Measurements from ENCODE around the gene FAM32A. TPM values are rescaled to one million over a fixed set of nuclear protein-coding genes. Genes with fewer than 3 reads are reported as not detected.
A peak's percentile ranks its signal among the peaks of the same experiment; 100 is the strongest.

Gene FAM32A
- total RNA-seq, 1 experiment from 2014 or later, result 113 TPM

DNA sequence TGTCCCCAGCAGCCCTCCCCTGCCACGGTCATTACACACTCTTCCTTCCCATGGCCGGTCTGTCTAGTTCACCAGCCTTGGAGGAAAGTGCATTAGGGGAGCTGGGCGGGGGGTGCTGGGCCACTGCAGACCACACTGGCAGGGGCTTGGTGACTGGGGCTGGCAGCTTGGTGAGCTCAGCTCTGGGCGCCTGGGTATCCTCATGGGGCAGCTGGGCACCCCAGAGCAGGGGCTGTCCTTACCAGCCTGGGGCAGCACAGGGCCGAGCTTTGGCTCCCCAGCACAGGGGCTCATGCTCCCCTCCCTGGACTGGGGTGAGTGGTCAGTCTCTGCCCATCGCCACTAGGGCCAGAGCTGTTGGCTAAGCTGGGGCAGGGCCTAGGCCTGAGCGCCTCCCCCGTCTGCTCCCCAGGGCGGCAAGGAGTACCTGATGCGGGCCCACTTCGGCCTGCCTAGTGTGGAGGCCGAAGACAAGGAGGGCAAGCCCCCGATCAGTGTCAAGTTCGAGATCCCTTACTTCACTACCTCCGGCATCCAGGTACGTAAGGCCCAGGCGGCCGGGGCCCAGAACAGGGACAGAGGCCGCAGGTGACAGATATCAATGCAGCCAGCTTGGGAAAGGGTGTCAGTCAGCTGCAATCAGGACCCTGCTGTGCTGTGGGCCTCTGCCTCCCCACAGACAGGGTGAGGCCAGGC, 48.0 kb downstream of the FAM32A start:
- POLR2A ChIA-PET, result interaction anchor here (0.6 kb wide), 1 partner anchor 62 kb away, joined by 5 read pairs; no protein-coding TSS in a partner anchor
- no peak overlapping the region for H3K4me3 ChIP-seq (ENCODE audit: low read depth, low read length)
- no TSS peak for BruUV-seq (replicated peaks)

GRCh38 chr19:16233836-16234551, 48.8 kb downstream of the FAM32A start:
- Mint-ChIP-seq H3K27me3 (ENCODE audit: insufficient read depth, unreplicated experiment) (no peaks in the 10 kb centered on the region), H3K36me3 (ENCODE audit: insufficient read depth, unreplicated experiment) (peaks cover 38% of the 10 kb centered on the region), H3K27ac (ENCODE audit: unreplicated experiment) (no peak overlapping the region), H3K4me3 (ENCODE audit: unreplicated experiment) (no peak overlapping the region), H3K4me1 (ENCODE audit: low read depth, unreplicated experiment) (no peaks in the 10 kb centered on the region), H3K9me3 (ENCODE audit: unreplicated experiment) (no peaks in the 10 kb centered on the region)
- no peak for DNase-seq
- TF ChIP-seq, protein P1, sequence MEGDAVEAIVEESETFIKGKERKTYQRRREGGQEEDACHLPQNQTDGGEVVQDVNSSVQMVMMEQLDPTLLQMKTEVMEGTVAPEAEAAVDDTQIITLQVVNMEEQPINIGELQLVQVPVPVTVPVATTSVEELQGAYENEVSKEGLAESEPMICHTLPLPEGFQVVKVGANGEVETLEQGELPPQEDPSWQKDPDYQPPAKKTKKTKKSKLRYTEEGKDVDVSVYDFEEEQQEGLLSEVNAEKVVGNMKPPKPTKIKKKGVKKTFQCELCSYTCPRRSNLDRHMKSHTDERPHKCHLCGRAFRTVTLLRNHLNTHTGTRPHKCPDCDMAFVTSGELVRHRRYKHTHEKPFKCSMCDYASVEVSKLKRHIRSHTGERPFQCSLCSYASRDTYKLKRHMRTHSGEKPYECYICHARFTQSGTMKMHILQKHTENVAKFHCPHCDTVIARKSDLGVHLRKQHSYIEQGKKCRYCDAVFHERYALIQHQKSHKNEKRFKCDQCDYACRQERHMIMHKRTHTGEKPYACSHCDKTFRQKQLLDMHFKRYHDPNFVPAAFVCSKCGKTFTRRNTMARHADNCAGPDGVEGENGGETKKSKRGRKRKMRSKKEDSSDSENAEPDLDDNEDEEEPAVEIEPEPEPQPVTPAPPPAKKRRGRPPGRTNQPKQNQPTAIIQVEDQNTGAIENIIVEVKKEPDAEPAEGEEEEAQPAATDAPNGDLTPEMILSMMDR (IDR thresholded peaks at IDR 0.05; ENCODE audit: insufficient read depth in 1 of 2, low read depth in 1 of 2, low read length in 1 of 2, severe bottlenecking in 1 of 2, unreplicated experiment in 1 of 2), result no peak
- ChIA-PET CTCF (no interaction called here), POLR2A (no interaction called here)
- H3K27me3 ChIP-seq (replicated peaks; ENCODE audit: control insufficient read depth, insufficient read depth, low read length), result no peaks in the 10 kb centered on the region
- H3K36me3 ChIP-seq (ENCODE audit: control insufficient read depth, insufficient read depth, low read length), result peaks cover 5% of the 10 kb centered on the region
- BruUV-seq (replicated peaks), result no TSS peak
- H3K9me3 ChIP-seq, result no peaks in the 10 kb centered on the region
- H3K4me1 ChIP-seq, result no peaks in the 10 kb centered on the region
- intact Hi-C loops (cut with micrococcal nuclease; ENCODE audit: unreplicated experiment), result no loop called here
- no peak overlapping the region for H3K4me3 ChIP-seq (ENCODE audit: low read depth, low read length)

More for the DNA sequence above, 48.0 kb downstream of the FAM32A start:
- DNase-seq, result no peak
- Mint-ChIP-seq H3K4me1 (ENCODE audit: low read depth, unreplicated experiment) (no peaks in the 10 kb centered on the region), H3K27ac (ENCODE audit: unreplicated experiment) (no peak overlapping the region), H3K36me3 (ENCODE audit: insufficient read depth, unreplicated experiment) (peaks cover 41% of the 10 kb centered on the region), H3K9me3 (ENCODE audit: unreplicated experiment) (no peaks in the 10 kb centered on the region), H3K27me3 (ENCODE audit: insufficient read depth, unreplicated experiment) (no peaks in the 10 kb centered on the region), H3K4me3 (ENCODE audit: unreplicated experiment) (no peak overlapping the region)
- CTCF ChIA-PET, result no interaction called here
- H3K27me3 ChIP-seq (replicated peaks; ENCODE audit: control insufficient read depth, insufficient read depth, low read length), result no peaks in the 10 kb centered on the region
- intact Hi-C loops (cut with micrococcal nuclease; ENCODE audit: unreplicated experiment), result no loop called here
- TF ChIP-seq, protein P1 (IDR thresholded peaks at IDR 0.05; ENCODE audit: insufficient read depth in 1 of 2, low read depth in 1 of 2, low read length in 1 of 2, severe bottlenecking in 1 of 2, unreplicated experiment in 1 of 2), result no peak
- peaks cover 5% of the 10 kb centered on the region for H3K36me3 ChIP-seq (ENCODE audit: control insufficient read depth, insufficient read depth, low read length)
- no peaks in the 10 kb centered on the region for H3K4me1 ChIP-seq
- H3K9me3 ChIP-seq, result no peaks in the 10 kb centered on the region

GRCh38 chr19:16234552-16235445, 49.6 kb downstream of the FAM32A start:
- Histone ChIP-seq H3K27me3 (replicated peaks; ENCODE audit: control insufficient read depth, insufficient read depth, low read length) (no peaks in the 10 kb centered on the region), H3K9me3 (no peaks in the 10 kb centered on the region), H3K4me3 (ENCODE audit: low read depth, low read length) (no peak overlapping the region), H3K36me3 (ENCODE audit: control insufficient read depth, insufficient read depth, low read length) (peaks cover 3% of the 10 kb centered on the region), H3K4me1 (no peaks in the 10 kb centered on the region)
- Mint-ChIP-seq H3K4me1 (ENCODE audit: low read depth, unreplicated experiment) (no peaks in the 10 kb centered on the region), H3K36me3 (ENCODE audit: insufficient read depth, unreplicated experiment) (peaks cover 32% of the 10 kb centered on the region), H3K27ac (ENCODE audit: unreplicated experiment) (no peak overlapping the region), H3K9me3 (ENCODE audit: unreplicated experiment) (no peaks in the 10 kb centered on the region), H3K27me3 (ENCODE audit: insufficient read depth, unreplicated experiment) (no peaks in the 10 kb centered on the region), H3K4me3 (ENCODE audit: unreplicated experiment) (no peak overlapping the region)
- POLR2A ChIA-PET, result no interaction called here
- intact Hi-C loops (cut with micrococcal nuclease; ENCODE audit: unreplicated experiment), result no loop called here
- no peak for DNase-seq
- BruUV-seq (replicated peaks), result TSS peak; percentile 32
- CTCF ChIA-PET, result no interaction called here
- TF ChIP-seq, protein P1 (IDR thresholded peaks at IDR 0.05; ENCODE audit: insufficient read depth in 1 of 2, low read depth in 1 of 2, low read length in 1 of 2, severe bottlenecking in 1 of 2, unreplicated experiment in 1 of 2), result no peak

All from Caco-2 (cell line).